BJ (cell line): ENCODE results near the gene KCNJ15. TPM values are rescaled to one million over a fixed set of nuclear protein-coding genes. Genes with fewer than 3 reads are reported as not detected.

ENCODE experiments used
- CTCF ChIA-PET: fragments of 350-600 bp; formaldehyde crosslinking; extraction: SDS; loops from one replicate; lab custom pipeline; 2021; ENCODE audit warnings: antibody characterized with exemption, inconsistent platforms; lab: Yijun Ruan, JAX
- POLR2A ChIA-PET: fragments of 300-600 bp; sonication (Branson Sonifier 250); formaldehyde crosslinking; extraction: SDS; loops from one replicate; lab custom pipeline; 2021; ENCODE audit warnings: antibody characterized with exemption; lab: Charles Lee
- DNase-seq: peaks from one replicate; pipeline ENCODE4 v3.0.0-alpha.2; 2011; ENCODE audit warnings: low read depth
- H3K27me3 ChIP-seq: 2 replicates; pipeline ENCODE4 v1.6.0; 2011; ENCODE audit warnings: low read length; ENCODE audit not compliant: control insufficient read depth, insufficient read depth
- H3K36me3 ChIP-seq: 2 replicates; pipeline ENCODE4 v1.5.1; 2011; ENCODE audit warnings: low read length; ENCODE audit not compliant: control insufficient read depth, insufficient read depth
- H3K4me3 ChIP-seq: 2 replicates; pipeline ENCODE4 v1.5.1; 2011; ENCODE audit warnings: low read depth, mild to moderate bottlenecking, control low read depth, low read length
- polyA plus RNA-seq: library from polyadenylated mRNA; depleted of rRNA; stranded (reverse); fragments of >200 nt; gene quantifications from 2 replicates; pipeline ENCODE4 v1.2.3, GENCODE V29; 2011
- TF ChIP-seq, protein P1 (sequence below): IDR thresholded peaks from 2 replicates; pipeline ENCODE4 v1.5.1; 2011; ENCODE audit warnings: low read depth, mild to moderate bottlenecking, control low read depth, inconsistent platforms, low read length, moderate library complexity; ENCODE audit not compliant: insufficient read depth

Gene KCNJ15
- polyA plus RNA-seq, 1 experiment = 0.02 TPM

GRCh38 chr21:38340131-38340530 is 83.3 kb downstream of the KCNJ15 start:
- CTCF ChIA-PET = interaction anchor here (0.8 to 1.2 kb wide), 2 partner anchors 16 to 181 kb away, joined by 3 read pairs; no protein-coding TSS in a partner anchor
- DNase-seq = no peak

GRCh38 chr21:38341546-38342012 is 84.8 kb downstream of the KCNJ15 start:
- Histone ChIP-seq H3K4me3 (no peak overlapping the region), H3K27me3 (no peaks in the 10 kb centered on the region), H3K36me3 (no peaks in the 10 kb centered on the region)
- CTCF ChIA-PET = interaction anchor here (1.0 to 3.1 kb wide), 2 partner anchors 11 to 14 kb away, joined by 3 to 13 read pairs; no protein-coding TSS in a partner anchor
- POLR2A ChIA-PET = no interaction called here
- no peak for DNase-seq
- TF ChIP-seq, protein P1, sequence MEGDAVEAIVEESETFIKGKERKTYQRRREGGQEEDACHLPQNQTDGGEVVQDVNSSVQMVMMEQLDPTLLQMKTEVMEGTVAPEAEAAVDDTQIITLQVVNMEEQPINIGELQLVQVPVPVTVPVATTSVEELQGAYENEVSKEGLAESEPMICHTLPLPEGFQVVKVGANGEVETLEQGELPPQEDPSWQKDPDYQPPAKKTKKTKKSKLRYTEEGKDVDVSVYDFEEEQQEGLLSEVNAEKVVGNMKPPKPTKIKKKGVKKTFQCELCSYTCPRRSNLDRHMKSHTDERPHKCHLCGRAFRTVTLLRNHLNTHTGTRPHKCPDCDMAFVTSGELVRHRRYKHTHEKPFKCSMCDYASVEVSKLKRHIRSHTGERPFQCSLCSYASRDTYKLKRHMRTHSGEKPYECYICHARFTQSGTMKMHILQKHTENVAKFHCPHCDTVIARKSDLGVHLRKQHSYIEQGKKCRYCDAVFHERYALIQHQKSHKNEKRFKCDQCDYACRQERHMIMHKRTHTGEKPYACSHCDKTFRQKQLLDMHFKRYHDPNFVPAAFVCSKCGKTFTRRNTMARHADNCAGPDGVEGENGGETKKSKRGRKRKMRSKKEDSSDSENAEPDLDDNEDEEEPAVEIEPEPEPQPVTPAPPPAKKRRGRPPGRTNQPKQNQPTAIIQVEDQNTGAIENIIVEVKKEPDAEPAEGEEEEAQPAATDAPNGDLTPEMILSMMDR = no peak

More at GRCh38 chr21:38340131-38340530, 83.3 kb downstream of the KCNJ15 start:
- no peak overlapping the region for H3K4me3 ChIP-seq
- TF ChIP-seq, protein P1 = no peak
- no peaks in the 10 kb centered on the region for H3K27me3 ChIP-seq
- no peaks in the 10 kb centered on the region for H3K36me3 ChIP-seq
- POLR2A ChIA-PET = no interaction called here

DNA sequence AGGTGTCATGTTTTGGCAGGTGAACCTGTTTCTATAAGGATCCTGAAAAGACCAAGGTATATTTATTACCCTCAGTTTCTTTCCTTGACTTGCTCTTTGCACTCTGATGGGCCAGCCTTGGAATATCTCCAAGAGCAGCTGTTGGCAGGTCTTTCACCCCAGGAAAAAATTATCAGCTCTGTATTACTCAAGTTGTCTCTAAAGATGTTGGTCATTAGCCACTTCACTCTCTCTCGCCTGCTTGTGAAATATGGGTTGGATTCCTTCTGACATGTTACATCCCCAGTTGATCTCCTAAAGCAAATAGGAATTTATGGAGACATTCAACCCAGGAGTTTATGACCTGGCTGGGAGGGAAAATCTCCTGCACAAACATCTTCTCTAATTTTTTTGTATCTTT is 85.9 kb downstream of the KCNJ15 start:
- DNase-seq = no peak
- no peaks in the 10 kb centered on the region for H3K36me3 ChIP-seq
- ChIA-PET CTCF (interaction anchor here (0.8 to 3.1 kb wide), 6 partner anchors 9 to 123 kb away, joined by 3 to 13 read pairs (median 5); no protein-coding TSS in a partner anchor), POLR2A (no interaction called here)
- no peaks in the 10 kb centered on the region for H3K27me3 ChIP-seq
- H3K4me3 ChIP-seq = no peak overlapping the region
- TF ChIP-seq, protein P1 = no peak

DNA sequence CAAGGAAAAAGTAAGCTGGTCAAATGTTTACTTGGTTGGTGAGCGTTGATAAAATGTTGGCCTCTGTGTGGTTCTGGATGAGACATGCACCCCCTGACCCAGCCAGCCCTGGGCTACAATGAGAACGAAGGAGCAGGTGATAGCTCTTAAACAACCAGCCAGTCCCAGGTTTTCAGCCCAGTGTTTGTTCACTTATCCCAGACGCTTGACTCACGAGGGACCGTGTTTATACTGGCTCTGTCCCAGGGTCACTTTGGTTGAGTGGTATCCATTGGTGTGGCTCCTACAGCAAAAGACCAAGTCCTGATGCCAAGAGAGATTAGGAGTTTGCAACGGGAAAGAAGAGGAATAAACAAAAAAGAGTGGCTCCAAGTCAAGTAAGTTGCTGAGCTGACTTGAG is 86.9 kb downstream of the KCNJ15 start:
- POLR2A ChIA-PET = no interaction called here
- no peaks in the 10 kb centered on the region for H3K36me3 ChIP-seq
- H3K27me3 ChIP-seq = no peaks in the 10 kb centered on the region
- DNase-seq = no peak
- H3K4me3 ChIP-seq = no peak overlapping the region
- TF ChIP-seq, protein P1 = no peak
- CTCF ChIA-PET = interaction anchor here (0.7 to 3.1 kb wide), 7 partner anchors 9 to 217 kb away, joined by 3 to 13 read pairs (median 4); no protein-coding TSS in a partner anchor

GRCh38 chr21:38346286-38346685 is 89.5 kb downstream of the KCNJ15 start:
- POLR2A ChIA-PET = no interaction called here
- no peak overlapping the region for H3K4me3 ChIP-seq
- DNase-seq = no peak
- CTCF ChIA-PET = interaction anchor here (1.4 kb wide), 1 partner anchor 187 kb away, joined by 4 read pairs; no protein-coding TSS in a partner anchor
- no peaks in the 10 kb centered on the region for H3K27me3 ChIP-seq
- TF ChIP-seq, protein P1 = no peak
- no peaks in the 10 kb centered on the region for H3K36me3 ChIP-seq
